LHCN-M2 (cell line): Measurements from ENCODE around the gene LAPTM4A. TPM values are rescaled to one million over a fixed set of nuclear protein-coding genes. Genes with fewer than 3 reads are reported as not detected.
"Not testable (repeated sequence)": the region's sequence is repeated elsewhere in the genome, so short reads cannot be mapped to it uniquely, and the experiment has no call there.

Source experiments
- DNase-seq: peaks from one replicate; pipeline ENCODE4 v3.0.0-alpha.2; 2012; ENCODE audit warnings: low read depth
- total RNA-seq: library from RNA; depleted of rRNA; stranded (reverse); fragments of >200 nt; gene quantifications from 2 replicates; pipeline ENCODE4 v1.2.3, GENCODE V29; 2014

LAPTM4A gene
- total RNA-seq, 1 experiment from 2014 or later: 174 TPM

DNA sequence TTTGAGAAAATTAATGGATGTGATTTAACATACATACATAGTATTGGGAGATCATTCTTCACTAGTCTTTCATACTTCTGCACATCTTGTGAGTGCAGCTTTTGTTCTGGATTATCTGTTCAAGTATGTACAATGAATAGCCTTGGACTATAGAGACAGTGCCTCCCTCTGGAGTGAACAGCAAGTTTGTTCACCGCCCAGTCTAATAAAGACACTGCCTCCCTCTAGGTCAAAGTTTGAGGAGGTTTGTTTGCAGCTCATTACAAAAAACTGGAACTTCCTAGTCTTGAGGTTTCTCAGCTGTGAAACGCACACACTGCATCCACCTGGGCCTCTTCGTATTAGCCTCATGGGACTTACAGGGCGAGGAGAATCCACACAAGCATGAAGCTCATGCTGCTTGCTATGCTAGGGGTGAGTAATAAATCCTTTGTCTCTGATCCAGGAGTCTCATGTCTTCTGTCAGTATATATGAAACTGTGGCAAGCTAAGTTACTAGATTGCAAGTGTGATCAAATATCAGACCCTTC, 26.0 kb upstream of the LAPTM4A start:
- DNase-seq: no peak

DNA sequence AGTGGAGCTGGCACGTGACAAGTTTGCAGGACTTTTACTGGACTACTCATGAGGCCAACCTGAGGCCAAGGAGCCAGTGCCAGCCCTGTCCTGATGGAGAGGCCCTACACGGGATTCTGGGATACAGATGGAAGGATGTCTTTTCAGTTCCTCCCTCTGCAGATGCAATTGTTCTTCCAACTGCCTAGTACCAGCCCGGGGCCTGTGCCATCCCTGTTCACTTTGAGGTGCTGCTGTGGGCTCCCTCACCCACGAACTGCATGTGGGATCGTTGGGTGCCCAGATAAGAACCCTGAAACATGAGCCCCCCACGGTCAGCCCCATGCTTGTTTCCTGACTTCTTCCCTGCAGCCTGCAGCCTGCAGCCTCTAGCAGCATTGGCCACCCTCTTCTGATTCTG, 25.3 kb upstream of the LAPTM4A start:
- DNase-seq: no peak

DNA sequence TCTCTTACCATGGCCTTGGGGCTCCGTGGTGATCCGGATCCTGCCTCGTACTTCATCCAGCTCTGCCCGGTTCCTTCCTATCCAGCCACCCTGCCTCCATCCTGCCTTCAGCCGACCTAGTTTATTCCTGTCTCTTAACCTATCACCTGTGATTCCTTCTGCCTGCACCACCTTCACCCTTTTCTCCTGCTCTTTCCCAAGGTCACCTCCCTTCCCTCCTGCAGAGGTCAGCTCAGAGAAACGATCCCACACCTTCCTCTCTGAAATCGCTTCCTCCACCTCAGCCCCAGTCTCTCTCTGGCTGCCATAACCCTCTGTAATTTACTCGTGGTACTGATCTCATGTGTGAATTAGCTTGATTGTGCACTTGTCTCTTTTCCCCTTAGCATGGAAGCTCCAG, 23.5 kb upstream of the LAPTM4A start:
- no peak for DNase-seq

DNA sequence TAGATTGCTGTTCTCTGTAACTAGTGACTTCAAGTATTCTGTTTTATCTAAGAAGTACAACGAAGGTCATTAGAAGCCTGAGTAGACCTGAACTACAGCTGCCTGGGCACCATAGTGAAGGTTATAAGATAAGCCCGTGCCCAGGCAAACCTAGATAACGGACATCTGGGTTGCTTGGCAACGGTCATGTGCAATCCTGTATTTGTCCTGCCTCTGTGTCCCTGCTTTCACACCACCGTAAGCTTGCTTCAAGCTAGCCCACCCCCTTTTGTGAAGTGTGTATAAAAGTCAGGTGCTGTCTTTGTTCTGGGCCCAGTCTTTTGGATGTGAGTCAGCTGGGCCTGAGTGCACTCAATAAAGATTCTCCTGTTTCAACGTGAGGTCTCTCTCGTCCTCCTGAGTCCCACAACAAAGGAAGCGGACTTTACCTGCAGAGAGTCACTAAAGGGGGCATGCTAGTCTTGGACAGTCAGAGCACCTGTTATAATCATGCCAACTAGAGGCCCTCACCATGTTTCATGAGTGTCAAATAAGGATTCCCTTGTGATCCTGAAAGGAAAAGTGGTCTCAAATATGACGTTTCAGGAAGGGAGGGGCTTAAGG, 22.7 kb upstream of the LAPTM4A start:
- not testable (repeated sequence) for DNase-seq

DNA sequence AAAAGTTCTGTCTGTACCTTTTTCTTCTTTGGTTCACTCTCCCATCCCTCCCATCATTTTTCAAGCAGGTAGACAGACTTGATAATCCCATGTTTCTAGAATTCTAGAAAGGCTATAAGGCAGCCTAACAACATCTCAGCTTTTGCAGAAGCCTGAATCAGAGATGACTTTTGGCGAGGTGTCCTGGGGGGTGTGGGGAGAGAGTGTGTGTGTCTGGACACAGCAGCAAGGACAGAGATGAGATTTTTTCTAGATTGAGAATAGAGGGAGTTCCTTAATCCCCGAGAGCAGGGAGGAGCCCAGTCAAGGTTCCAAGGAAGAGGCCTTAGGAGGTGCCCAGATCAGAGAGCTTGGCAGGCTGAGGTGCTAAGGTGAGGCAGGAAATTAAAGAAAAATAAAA, 22.0 kb upstream of the LAPTM4A start:
- no peak for DNase-seq

DNA sequence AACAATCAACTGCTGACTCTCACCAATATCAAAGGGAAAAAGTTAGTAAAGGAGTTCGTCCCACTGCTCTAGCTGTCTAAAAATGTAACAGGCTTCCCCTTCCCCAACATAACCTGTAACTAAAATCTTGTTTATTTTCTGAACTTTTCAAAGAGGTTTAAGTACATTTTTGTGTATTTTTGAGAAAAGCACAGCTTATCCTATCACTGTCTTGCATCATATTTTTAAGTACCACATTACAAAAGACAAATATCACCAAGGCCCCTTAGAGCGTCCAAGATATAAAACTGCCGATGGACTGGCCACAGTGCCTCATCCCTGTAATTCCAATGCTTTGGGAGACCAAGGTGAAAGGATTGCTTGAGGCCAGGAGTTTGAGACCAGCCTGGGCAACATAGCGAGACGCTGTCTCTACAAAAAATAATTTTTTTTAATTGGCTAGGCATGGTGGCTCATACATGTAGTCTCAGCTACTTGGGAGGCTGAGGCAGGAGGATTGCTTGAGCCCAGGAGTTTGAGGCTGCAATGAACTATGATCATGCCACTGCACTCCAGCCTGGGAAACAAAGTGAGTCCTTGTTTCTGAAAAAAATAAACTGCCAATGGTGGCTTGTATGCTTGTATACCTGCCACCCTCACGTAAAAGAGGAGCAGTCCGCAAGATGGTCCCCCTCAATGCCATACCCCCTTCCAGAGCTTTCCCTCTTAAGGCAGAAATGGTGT, 21.2 kb upstream of the LAPTM4A start:
- DNase-seq: no peak

DNA sequence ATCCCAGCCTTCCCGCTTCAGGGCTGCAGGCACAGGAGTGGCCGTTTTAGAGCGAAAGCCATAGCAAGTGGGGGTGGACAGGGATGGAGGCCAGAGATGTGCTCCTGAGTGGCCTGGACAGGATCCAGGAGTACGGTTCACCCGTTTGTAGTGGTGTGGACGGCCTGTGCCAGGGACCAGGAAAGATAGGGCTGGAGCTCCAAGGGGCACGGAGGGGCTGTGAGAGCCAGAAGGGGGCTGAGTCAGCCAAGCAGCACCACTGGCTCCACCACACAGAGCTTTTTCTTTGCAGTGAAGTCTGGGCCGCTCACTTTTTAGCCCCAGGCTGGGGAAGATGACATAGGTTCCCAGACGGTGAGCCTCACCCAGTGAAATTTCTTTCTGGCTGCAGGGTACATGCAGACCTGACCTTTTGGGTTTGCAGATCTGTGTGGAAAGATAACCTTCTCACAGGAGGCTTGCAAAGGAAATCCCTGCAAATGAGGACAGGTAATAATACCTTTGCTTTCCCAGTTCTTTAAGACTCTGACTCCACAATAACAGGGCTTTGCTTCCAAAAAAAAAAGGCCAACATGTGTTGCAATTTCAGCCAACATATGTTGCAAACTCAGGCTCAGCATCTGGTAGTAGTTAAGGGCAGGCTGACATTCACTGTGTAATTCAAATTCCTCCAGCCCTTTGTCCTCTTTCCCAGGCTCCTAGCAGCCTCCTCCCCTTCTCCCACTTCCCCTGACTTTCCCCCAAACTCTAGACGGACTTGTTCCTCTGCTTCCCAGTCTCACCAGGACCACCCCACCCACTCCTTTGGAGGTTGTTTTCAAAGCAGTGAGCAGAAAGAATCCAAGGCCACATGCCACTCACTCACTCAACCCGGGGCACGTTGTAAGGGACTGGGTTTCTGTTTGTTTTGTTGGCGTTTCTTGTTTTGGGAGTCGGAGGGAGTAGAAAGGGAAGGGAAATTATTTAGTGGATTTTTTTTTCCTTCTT, 20.3 kb upstream of the LAPTM4A start:
- peak; percentile 72 for DNase-seq

DNA sequence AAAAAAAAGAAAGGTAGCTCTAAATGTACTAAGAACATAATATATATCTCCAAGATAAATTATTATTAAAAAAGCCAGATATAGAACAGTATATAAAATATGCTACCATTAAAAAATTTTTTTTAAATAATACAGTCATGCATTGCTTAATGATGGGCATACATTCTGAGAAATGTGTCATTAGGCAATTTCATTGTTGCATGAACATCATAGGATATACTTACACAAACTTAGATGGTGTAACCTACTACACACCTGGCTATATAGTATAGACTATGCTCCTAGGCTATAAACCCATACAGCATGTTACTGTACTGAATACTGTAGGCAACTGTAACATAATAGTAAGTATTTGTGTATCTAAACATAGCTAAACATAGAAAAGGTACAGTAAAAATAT, 18.3 kb upstream of the LAPTM4A start:
- no peak for DNase-seq

DNA sequence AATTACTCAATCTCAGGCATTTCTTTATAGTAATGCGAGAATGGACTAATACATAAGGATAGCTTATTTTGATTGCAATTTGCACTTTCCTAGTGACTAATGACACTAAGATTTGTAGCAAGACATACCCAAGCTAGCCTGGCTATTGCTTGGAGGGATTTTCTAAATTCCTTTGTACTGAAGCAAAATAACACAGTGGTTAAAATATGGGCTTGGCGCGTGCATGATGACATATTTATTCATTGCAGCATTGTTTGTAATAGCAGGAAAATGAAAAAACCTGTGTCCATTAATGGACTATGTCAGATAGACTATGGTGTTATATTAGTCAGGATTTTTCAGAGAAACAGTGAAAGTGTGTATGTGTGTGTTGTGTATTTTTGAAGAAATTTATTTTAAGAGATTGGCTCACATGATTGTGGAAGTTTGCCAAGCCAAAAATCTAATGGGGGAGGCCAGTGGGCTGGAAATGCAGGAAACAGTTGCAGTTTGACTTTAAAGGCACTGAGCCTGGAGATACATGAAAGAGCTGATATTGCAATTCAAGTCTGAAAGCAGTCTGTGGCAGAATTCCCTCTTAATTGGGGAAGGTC, 16.7 kb upstream of the LAPTM4A start:
- peak; percentile 91 for DNase-seq

DNA sequence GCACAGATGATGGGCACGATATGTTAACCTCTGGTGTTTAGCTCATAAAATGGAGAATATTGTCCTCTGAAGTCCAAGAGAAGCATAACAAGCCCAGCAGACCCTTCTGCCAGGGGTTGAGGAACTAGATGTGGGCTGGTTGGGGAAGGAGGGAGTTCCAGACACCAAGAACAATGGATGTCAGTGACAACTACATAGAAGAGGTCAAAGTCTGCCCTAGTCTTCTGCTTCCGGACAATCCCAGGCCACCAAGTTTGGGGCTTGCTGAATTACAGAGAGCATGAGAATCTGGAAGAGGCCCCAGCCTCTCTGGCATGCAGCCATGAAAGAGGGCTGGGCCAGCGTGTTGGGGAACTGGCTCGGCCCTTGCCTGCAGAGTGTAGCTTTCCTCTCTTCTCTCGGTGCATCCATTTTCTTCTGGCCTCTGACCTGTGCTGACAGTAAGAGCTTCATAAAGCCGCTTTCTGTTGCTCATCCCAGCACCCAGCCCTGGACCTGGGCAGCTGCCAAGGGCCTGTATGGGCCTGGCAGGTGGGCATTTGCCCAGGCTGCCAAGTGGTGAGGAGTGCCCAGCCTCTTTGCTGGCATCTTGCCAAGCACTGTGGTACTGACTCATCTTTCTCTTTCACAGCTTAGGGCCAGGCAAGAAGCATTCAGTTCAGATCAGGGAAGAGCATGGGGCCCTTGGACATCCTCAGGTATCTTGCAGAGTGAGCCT, 14.6 kb upstream of the LAPTM4A start:
- peak; percentile 98 for DNase-seq

DNA sequence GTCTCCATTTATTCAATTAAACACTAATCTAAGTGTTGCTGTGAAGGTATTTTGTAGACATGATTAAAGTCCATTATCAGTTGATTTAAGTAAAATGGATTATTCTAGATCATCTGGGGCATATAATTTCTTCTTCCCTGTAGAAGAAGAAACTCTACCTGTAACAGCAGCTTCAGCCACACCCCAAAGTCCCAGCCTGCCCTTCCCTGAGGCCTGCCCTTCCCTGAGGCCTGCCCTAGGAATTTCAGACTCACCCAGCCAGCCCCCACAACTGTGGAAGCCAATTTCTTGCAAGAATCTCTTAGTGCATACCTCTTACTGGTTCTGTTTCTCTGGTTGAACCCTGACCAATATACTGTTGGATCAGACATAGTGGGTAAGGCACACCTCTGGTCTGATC, 13.4 kb upstream of the LAPTM4A start:
- no peak for DNase-seq

DNA sequence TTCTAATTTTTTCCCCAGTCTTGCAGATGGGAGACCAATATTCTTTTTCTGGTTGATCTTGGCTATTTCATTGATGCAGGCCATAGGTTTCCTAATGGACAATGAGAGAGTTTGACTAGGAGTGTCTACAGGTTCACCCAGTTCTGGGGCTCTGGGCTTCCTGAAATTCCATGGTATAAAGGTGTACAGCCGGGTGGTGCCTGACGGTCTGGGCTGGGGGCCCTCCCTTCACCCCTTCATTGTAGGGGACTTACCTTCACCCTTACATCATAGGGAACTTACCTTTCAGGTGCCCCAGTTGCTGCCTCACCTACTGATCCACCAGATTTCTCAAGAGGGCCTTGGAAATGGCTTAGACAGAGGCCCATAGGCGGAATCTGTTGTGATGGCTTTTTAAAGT, 13.0 kb upstream of the LAPTM4A start:
- no peak for DNase-seq

DNA sequence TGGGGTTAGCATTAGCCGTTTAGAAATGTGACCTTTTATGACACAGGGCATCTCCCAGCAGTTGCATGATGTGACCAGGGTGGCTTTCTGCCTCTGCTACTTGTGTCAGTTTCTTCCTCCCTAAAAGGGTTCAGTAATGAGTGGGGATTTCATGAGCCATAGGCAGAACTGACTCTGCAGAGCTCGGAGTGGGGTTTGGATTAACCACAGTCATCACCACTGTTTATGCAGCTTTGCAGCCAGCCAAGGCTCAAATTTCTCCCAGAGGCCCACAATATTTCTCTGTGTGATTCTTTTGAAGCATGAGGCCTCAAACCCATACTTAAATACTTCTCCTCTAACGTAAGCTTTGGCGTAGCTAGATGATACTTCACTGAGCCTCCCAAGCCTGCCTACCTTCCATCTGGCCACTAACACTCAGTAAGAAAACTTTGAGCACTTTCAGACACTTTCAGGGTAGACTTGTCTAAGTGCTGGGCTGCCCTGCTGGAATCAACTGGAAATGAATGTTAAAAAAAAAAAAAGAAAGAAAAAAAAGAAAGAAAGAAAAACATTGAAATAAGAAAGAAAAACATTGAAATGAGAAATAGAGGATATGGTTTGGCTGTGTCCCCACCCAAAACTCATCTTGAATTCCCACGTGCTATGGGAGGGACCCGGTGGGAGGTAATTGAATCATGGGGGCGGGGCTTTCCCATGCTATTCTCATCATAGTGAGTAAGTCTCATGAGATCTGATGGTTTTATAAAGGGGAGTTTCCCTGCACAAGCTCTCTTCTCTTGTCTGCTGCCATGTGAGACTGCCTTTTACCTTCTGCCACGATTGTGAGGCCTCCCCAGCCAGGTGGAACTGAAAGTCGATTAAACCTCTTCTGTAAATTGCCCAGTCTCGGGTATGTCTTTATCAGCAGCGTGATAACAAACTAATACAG, 11.5 kb upstream of the LAPTM4A start:
- peak; percentile 90 for DNase-seq

DNA sequence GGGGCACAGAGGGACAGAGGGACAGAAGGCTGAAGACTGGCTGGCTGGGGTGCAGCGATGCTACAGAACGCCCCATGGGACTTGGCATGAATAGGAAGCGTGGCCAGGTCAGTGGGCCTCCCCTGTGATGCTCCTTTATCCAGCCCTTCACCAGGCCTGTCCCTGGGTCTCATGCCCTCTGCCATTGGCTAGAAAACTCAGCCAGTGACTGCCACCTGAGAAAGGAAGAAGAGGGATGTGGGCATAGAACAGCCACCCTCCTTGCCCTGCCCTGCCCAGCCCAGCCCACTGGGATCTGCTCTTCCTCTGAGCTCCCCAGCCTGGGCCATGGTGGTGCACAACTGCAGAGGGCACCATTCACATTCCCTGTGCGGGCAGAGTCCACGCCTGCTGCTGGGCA, 10.5 kb upstream of the LAPTM4A start:
- no peak for DNase-seq

DNA sequence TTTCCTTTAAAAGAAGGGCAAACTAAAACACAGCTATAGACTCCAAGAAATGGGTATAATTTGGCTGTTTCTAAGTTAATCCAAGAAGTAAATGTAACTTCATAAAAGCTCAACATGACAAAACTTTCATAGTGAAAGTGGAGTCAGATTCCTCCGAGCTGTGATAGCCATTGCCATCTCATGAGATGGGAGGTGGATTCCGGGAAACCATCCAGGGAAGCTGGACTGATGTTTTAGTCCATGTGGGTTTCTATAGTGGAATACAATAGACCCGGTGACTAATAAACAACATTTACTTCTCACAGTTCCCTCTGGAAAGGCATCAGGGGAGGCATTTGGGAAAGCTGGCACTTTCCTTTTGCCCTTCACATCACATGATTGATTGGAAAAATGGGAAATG, 10.0 kb upstream of the LAPTM4A start:
- no peak for DNase-seq

DNA sequence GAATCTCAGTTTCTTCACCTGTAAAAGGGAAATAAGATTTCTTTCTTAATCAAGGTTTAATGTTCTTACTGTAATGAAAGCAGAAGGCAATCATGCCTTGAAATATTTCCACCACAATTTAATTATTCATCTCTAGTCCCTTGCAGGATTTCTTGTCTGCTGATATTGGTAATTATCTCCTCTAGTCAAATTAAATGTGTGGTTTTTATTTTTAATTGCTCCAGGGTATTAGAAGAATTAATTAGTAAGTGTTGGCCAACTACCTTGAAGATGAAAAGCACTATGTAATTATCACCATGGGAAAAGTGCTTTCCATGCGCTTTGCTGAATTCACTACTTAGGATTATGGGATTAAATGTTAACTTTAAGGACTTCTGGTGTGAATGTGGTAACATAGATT, 8.7 kb upstream of the LAPTM4A start:
- DNase-seq: no peak

DNA sequence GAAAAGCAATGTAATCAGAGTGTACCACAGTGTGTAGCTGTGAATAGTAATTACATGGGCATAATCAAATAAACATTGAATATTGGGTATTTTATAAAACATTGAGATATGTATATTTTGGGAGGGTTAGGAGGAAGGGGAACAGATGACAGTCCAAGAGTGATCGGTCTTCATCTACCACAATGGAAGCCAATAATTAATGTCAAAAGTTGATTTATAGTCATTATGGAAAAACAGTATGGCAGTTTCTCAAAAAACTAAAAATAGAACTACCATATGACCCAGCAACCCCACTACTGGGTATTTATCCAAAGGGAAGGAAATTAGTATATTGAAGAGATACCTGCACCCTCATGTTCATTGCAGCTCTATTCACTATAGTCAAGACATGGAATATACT, 5.8 kb upstream of the LAPTM4A start:
- no peak for DNase-seq

DNA sequence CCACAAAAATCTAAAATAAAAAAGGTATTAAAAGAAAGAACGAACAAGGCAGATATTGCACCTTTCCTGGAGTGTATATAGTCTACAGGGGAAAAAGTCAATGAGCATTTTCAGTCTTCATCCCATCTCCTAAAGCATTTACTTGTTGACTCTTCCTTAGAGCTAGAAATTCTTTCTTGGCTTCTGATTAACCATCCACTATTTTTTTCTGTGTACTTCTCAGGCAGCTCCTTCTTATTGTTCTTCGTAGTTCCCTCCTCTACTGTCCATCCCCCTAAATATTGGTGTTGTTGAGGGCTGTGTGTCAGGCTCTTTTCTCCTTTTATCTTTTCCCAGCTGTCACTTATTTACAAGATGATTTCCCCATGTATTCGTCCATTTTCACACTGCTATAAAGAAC, 3.5 kb upstream of the LAPTM4A start:
- no peak for DNase-seq

DNA sequence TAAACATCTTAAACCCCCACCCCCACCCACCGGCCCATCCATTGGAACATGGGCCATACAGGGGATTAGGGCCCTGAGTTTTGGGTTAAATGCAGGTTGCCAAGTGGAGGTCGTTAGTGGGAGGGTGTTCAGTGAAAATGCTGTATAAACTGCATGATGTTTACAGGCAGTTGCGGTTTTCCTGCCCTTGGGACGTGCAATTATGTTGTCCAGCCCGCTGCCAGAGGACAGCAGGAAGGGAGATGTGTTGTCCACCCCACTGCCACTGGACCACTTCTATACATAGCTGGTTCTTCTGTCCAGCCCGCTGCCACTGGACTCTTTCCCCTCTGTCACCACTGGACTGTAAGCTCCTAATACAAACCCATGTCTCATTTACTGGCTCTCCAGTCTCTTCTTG, 2.7 kb upstream of the LAPTM4A start:
- no peak for DNase-seq

DNA sequence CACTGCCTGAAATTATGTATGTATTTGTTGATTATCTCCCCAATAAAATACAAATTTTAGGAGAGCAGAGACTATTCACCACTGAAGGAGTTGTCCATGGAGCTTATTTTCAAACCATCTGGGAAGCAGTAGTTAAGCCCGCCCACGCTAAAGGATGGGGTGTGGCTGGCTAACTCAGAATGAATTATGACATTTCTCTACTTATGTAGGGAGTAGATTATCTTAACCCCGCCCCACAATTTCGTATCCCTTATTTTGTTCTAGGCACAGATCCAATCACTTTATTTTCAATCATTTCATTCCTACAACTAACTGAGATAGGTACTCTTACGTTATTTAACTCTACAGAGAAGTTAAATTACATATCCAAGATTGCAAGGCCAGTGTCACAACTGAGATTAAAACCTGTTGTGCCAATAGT, 1.4 kb upstream of the LAPTM4A start:
- peak; percentile 78 for DNase-seq
